GM10248 (cell line): ENCODE data around the gene LILRA1.

Source experiments
- CTCF ChIA-PET: fragments of 300-600 bp; sonication (Branson Sonifier 250); formaldehyde crosslinking; extraction: SDS; loops from one replicate; lab custom pipeline; 2021; ENCODE audit warnings: antibody characterized with exemption; lab: Yijun Ruan, JAX
- POLR2A ChIA-PET: fragments of 350-650 bp; sonication (Branson Sonifier 250); formaldehyde crosslinking; extraction: SDS; loops from one replicate; lab custom pipeline; 2020; ENCODE audit warnings: antibody characterized with exemption; lab: Yijun Ruan, JAX
- DNase-seq: peaks from one replicate; pipeline ENCODE4 v3.0.0; 2012; ENCODE audit errors: extremely low spot score
- CTCF ChIP-seq: IDR thresholded peaks from 2 replicates; pipeline ENCODE4 v1.5.1; 2012; ENCODE audit warnings: mild to moderate bottlenecking, low read depth; ENCODE audit errors: extremely low read depth, missing control alignments, control extremely low read depth

The LILRA1 gene

GRCh38 chr19:54644056-54644455 is 50.6 kb downstream of the LILRA1 start:
- DNase-seq = no peak
- ChIA-PET POLR2A (no interaction called here), CTCF (interaction anchor here (1.0 kb wide), 1 partner anchor 11 kb away, joined by 3 read pairs; no protein-coding TSS in a partner anchor)
- no peak for TF ChIP-seq CTCF

GRCh38 chr19:54646331-54646841 is 53.0 kb downstream of the LILRA1 start:
- no peak for TF ChIP-seq CTCF
- ChIA-PET CTCF (interaction anchor here (3.6 to 31.0 kb wide), 2 partner anchors 32 to 167 kb away, joined by 14 to 542 read pairs; no protein-coding TSS in a partner anchor), POLR2A (no interaction called here)
- DNase-seq = no peak

GRCh38 chr19:54648129-54648528 is 54.7 kb downstream of the LILRA1 start:
- DNase-seq = no peak
- peak; percentile 26 for TF ChIP-seq CTCF
- POLR2A ChIA-PET = no interaction called here
- CTCF ChIA-PET = interaction anchor here (1.0 to 31.0 kb wide), 7 partner anchors 9 to 175 kb away, joined by 3 to 542 read pairs (median 3); partner anchors contain the start of gene CDC42EP5

GRCh38 chr19:54650108-54650655 is 56.8 kb downstream of the LILRA1 start:
- no peak for TF ChIP-seq CTCF

More at GRCh38 chr19:54650108-54650655, 56.8 kb downstream of the LILRA1 start:
- DNase-seq = no peak
- ChIA-PET POLR2A (no interaction called here), CTCF (interaction anchor here (1.0 to 31.0 kb wide), 3 partner anchors 11 to 28 kb away, joined by 3 to 542 read pairs (median 6); no protein-coding TSS in a partner anchor)
